ENCODE results near the gene IFNA1.

DNA sequence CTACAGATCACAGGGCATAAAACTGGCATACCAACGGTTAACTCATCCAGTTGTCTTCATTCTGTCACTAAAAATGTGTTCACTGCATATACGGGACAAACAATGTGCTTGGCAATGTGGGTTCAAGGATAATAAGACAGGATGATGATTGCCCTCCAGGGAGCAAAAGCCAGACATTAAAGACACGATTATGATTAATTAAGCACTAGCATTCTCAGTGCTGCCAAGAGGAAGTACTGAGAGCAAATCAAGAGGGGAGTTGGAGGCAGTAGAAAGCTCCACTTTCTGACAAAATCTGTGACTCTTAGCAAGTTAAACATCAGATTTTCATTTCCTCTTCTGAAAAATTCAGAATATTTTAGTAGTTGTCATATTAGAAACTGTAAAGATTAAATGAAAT, 40.3 kb upstream of the IFNA1 start:
- TF ChIP-seq, protein P1, sequence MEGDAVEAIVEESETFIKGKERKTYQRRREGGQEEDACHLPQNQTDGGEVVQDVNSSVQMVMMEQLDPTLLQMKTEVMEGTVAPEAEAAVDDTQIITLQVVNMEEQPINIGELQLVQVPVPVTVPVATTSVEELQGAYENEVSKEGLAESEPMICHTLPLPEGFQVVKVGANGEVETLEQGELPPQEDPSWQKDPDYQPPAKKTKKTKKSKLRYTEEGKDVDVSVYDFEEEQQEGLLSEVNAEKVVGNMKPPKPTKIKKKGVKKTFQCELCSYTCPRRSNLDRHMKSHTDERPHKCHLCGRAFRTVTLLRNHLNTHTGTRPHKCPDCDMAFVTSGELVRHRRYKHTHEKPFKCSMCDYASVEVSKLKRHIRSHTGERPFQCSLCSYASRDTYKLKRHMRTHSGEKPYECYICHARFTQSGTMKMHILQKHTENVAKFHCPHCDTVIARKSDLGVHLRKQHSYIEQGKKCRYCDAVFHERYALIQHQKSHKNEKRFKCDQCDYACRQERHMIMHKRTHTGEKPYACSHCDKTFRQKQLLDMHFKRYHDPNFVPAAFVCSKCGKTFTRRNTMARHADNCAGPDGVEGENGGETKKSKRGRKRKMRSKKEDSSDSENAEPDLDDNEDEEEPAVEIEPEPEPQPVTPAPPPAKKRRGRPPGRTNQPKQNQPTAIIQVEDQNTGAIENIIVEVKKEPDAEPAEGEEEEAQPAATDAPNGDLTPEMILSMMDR (IDR thresholded peaks at IDR 0.05; ENCODE audit: insufficient read depth, low read length), result no peak
- TF ChIP-seq POLR2AphosphoS5 (IDR thresholded peaks at IDR 0.05; ENCODE audit: low read depth), result no peak
